Aorta (tissue), 5 donors: ENCODE results near the gene C2orf69. TPM values are rescaled to one million over a fixed set of nuclear protein-coding genes. Genes with fewer than 3 reads are reported as not detected.
"Not testable (repeated sequence)": the region's sequence is repeated elsewhere in the genome, so short reads cannot be mapped to it uniquely, and the experiment has no call there.

ENCODE experiments used
- ATAC-seq: fragments of 200-7000 bp; cut with Tn5 transposase; one replicate; pipeline ENCODE4 v1.9.1; 2022; ENCODE audit warnings: moderate library complexity; ENCODE audit not compliant: low FRiP score
- DNase-seq, 2 donors: peaks; one replicate each; pipeline ENCODE4 v3.0.0-alpha.2; 2020
- H3K27ac ChIP-seq, 2 donors: one replicate each; pipeline ENCODE4 v1.5.1; 2013; ENCODE audit warnings: low read length in 2 of 2, mild to moderate bottlenecking in 2 of 2, moderate library complexity in 2 of 2, control low read depth in 1 of 2, inconsistent platforms in 1 of 2, low read depth in 1 of 2
- H3K27me3 ChIP-seq, 2 donors: one replicate each; pipeline ENCODE4 v1.6.1; 2013; ENCODE audit warnings: control low read depth in 1 of 2, low read length in 1 of 2, mild to moderate bottlenecking in 1 of 2, moderate library complexity in 1 of 2; ENCODE audit not compliant: insufficient read depth in 2 of 2, control insufficient read depth in 1 of 2
- H3K36me3 ChIP-seq, 2 donors: one replicate each; pipeline ENCODE4 v1.6.1; 2013; ENCODE audit warnings: control low read depth in 1 of 2, low read length in 1 of 2, mild to moderate bottlenecking in 1 of 2; ENCODE audit not compliant: insufficient read depth in 2 of 2, control insufficient read depth in 1 of 2
- H3K4me1 ChIP-seq, 2 donors: one replicate each; pipeline ENCODE4 v1.6.1; 2013; ENCODE audit warnings: low read length in 2 of 2, control low read depth in 1 of 2, mild to moderate bottlenecking in 1 of 2, moderate library complexity in 1 of 2; ENCODE audit not compliant: insufficient read depth in 2 of 2, control insufficient read depth in 1 of 2
- H3K4me3 ChIP-seq, 2 donors: one replicate each; pipeline ENCODE4 v1.5.1; 2013; ENCODE audit warnings: low read length in 2 of 2, control low read depth in 1 of 2, mild to moderate bottlenecking in 1 of 2
- H3K9me3 ChIP-seq: one replicate; pipeline ENCODE4 v1.6.1; 2013; ENCODE audit warnings: mild to moderate bottlenecking, low read length; ENCODE audit not compliant: control insufficient read depth
- WGBS, 2 donors: extraction: QIAGEN DNeasy Blood & Tissue Kit; methylation state at CpG; one replicate each; pipeline ENCODE4 v1.1.7; 2013; 5-methylcytosine and 5-hydroxymethylcytosine counted together
- intact Hi-C, 2 donors: fragments of 100-400 bp; cut with DNase I; formaldehyde crosslinking; loops; one replicate each; pipeline versions ENCODE4 v1.14.2 to v1.15.0; 2022
- polyA plus RNA-seq, 2 donors: library from polyadenylated mRNA; stranded (reverse); fragments of 200-250 nt; gene quantifications; one replicate each; pipeline ENCODE4 v1.2.3, GENCODE V29; 2013
- total RNA-seq, 2 donors: library from RNA; stranded (reverse); fragmentation: NEBNext Ultra II Directional; extraction: Animal tissue kit (Norgen Biotek cat#: 25700); gene quantifications; one replicate each; pipeline ENCODE4 v1.2.1, GENCODE V29; 2021
- donor health status: healthy with polysubstance abuse.
- donor health status: Bipolar disorder and iron deficiency.
- donor health status: DM: no; HTN: no; CAD: no.
- donor health status: DM: no; HTN: no; CAD: no.
- donor health status: DM: yes; HTN: yes; CAD: no.

C2orf69 gene
- total and polyA plus RNA-seq, 4 donors: 4.3 to 11.2 (median 9.1) TPM

DNA sequence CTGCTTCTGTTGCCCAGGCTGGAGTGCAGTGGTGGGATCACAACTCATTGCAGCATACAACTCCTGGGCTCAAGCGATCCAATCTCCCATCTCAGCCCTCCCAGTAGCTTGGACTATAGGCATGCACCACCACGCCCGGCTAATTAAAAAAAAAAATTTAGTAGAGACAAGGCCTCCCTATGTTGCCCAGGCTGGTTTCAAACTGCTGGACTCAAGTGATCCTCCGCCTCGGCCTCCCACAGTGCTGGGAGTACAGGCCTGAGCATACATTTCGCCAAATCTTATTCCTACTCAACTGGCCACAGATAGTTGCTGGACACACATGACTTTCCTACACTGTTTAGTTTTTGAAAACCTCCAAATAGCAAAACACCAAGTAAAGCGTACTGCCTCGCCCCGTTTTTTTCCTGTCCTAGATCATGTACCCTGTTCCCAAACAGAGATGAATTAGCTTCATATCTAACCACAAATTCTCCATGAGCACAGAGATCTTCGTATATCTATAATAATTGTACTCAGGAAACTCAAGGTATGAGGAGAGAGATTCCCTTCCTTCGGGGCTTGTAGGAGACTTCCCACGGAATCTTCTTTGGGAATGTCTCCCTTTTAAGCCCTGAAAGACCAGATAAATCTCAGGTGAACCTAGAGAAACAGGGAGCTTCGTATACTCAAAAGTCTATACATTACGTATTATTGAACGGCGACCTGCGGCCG lies 598 bp upstream of the C2orf69 start:
- DNase-seq (no peak), ATAC-seq (no peak)
- Histone ChIP-seq H3K27me3 (no peaks in the 10 kb centered on the region), H3K4me1 (peaks cover 0 to 3% of the 10 kb centered on the region in 2 donors), H3K27ac (no peak overlapping the region), H3K36me3 (no peaks in the 10 kb centered on the region), H3K4me3 (peak overlapping the region in 1 of 2 donors; percentile 49), H3K9me3 (no peaks in the 10 kb centered on the region)
- 39 to 40% methylated on average over 18 of the region's 18 CpGs for WGBS, 2 donors
- intact Hi-C loops: loop anchor here in 1 of 2 donors (5.0 kb wide), 1 partner anchor 47 kb away; the partner anchor contains the start of genes MAIP1 and TYW5

DNA sequence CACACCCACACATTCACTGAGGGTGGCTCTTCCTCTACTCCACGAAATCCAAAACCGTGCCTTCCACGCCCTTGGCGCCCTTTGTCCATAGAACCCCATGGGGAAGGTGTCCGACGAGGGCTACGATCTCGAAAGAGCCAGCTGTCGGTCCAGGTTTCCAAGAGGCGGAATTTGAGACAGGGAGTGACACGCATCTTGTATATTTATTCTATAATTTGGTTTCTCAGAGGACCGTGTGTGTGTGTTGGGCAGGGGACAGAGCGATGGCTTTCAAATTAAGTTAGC lies 726 bp downstream of the C2orf69 start:
- H3K4me1 ChIP-seq: peaks cover 0 to 3% of the 10 kb centered on the region in 2 donors
- peak overlapping the region; percentile 70 to 87 for H3K4me3 ChIP-seq
- H3K27ac ChIP-seq: peak overlapping the region; percentile 62 to 87
- H3K9me3 ChIP-seq: no peaks in the 10 kb centered on the region
- peak; percentile 63 for ATAC-seq
- no peaks in the 10 kb centered on the region for H3K36me3 ChIP-seq
- 0 to 1% methylated on average over 13 of the region's 13 CpGs for WGBS, 2 donors
- no peaks in the 10 kb centered on the region for H3K27me3 ChIP-seq
- no peak for DNase-seq
- intact Hi-C loops: loop anchor here in 1 of 2 donors (5.0 kb wide), 1 partner anchor 45 kb away; the partner anchor contains the start of genes MAIP1 and TYW5

DNA sequence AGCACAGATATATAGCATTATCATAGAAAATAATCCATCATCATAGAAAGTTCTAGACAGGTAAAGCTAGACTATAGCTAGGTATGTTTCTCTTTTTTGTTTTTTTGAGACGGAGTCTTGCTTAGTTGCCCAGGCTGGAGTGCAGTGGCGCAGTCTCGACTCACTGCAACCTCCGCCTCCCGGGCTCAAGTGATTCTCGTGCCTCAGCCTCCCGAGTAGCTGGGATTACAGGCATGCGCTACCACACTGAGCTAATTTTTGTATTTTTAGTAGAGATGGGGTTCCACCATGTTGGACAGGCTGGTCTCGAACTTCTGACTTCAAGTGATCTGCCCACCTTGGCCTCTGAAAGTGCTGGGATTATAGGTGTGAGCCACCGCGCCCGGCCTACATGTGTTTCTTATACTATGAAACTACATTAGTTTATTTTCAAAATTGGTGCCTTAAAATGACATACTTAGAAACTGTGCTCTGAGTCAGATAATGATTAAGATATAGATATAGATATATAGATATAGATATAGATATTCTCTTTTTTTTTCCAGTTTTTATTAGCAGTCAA lies 1.5 kb downstream of the C2orf69 start:
- H3K27ac ChIP-seq, ATAC-seq, H3K36me3 ChIP-seq, H3K27me3 ChIP-seq, DNase-seq, H3K9me3 ChIP-seq, H3K4me1 ChIP-seq: not testable (repeated sequence)
- intact Hi-C loops: loop anchor here in 1 of 2 donors (5.0 kb wide), 1 partner anchor 45 kb away; the partner anchor contains the start of genes MAIP1 and TYW5
- WGBS, 2 donors: 91 to 93% methylated on average over 12 of the region's 12 CpGs
- H3K4me3 ChIP-seq: peak overlapping the region in 1 of 2 donors; percentile 87

- intact Hi-C loops: loop anchor here in 1 of 2 donors (5.0 kb wide), 1 partner anchor 43 kb away; the partner anchor contains the start of genes MAIP1 and TYW5
- 54 to 55% methylated on average over 2 of the region's 2 CpGs for whole genome bisulfite sequencing, 2 donors
- H3K36me3 ChIP-seq: no peaks in the 10 kb centered on the region
- H3K27me3 ChIP-seq: no peaks in the 10 kb centered on the region
- H3K27ac ChIP-seq: no peak overlapping the region
- ATAC-seq (no peak), DNase-seq (no peak)
- H3K4me3 ChIP-seq: no peak overlapping the region
- peaks cover 0 to 3% of the 10 kb centered on the region in 2 donors for H3K4me1 ChIP-seq
- no peaks in the 10 kb centered on the region for H3K9me3 ChIP-seq
Observed at GRCh38 chr2:199914372-199914958, 3.4 kb downstream of the C2orf69 start.

DNA sequence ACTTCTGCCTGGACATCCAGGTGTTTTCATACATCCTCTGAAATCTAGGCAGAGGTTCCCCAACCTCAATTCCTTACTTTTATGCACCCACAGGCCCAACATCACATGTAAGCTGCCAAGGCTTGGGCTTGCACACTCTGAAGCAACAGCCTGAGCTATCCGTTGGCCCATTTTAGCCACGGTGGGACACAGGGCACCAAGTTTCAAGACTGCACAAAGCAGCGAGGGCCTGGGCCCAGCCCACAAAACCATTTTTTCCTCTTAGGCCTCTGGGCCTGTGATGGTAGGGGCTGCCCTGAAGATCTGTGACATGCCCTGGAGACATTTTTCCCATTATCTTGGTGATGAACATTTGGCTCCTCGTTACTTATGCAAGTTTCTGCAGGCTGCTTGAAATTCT lies 5.9 kb downstream of the C2orf69 start:
- DNase-seq: no peak
- Histone ChIP-seq H3K4me3 (no peak overlapping the region), H3K36me3 (no peaks in the 10 kb centered on the region), H3K4me1 (peaks cover 0 to 3% of the 10 kb centered on the region in 2 donors), H3K9me3 (no peaks in the 10 kb centered on the region), H3K27me3 (no peaks in the 10 kb centered on the region), H3K27ac (no peak overlapping the region)
- ATAC-seq: no peak
- WGBS, 2 donors: 83 to 96% methylated on average over 4 of the region's 4 CpGs
- intact Hi-C loops: no loop called here

DNA sequence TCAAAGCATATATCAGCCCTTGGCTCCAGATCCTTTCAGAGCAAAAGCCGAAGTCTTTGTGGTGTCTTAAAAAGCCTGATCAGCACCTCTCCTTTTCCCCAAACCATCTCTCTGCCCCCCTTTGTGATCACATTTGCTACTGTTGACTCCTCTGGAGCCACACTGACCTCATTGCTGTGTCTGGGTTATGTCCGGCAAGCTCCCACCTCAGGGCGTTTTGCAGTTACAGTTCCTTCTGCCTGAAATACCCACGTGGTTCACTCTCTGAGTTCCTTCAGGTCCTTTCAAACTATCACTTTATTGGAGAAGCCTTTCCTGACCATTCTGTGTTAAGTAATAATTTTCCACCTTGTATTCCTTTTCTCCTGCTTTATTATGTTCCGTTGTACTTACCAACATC lies 11.8 kb downstream of the C2orf69 start:
- Histone ChIP-seq H3K4me3 (no peak overlapping the region), H3K27me3 (no peaks in the 10 kb centered on the region), H3K9me3 (no peaks in the 10 kb centered on the region), H3K36me3 (no peaks in the 10 kb centered on the region), H3K4me1 (no peaks in the 10 kb centered on the region), H3K27ac (no peak overlapping the region)
- WGBS, 2 donors: 62 to 69% methylated on average over 5 of the region's 5 CpGs
- ATAC-seq: no peak
- DNase-seq: no peak
- intact Hi-C loops: no loop called here

DNA sequence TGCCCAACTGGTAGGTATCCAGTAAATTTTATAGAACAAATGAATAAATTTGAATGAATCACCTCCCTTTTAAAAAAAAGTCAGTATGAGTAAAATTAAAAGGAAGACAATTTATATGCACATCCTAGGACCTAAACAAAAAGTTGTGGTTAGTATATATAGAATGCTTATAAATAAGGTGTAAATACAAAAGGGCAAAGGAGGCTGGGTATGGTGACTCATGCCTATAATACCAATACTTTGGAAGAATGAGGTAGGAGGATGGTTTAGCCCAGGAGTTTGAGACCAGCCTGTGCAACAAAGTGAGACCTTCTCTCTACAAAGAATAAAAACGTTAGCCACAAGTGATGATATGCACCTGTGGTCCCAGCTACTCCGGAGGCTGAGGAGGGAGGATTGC lies 12.8 kb downstream of the C2orf69 start:
- DNase-seq (no peak), ATAC-seq (no peak)
- H3K36me3 ChIP-seq: no peaks in the 10 kb centered on the region
- H3K4me3 ChIP-seq: no peak overlapping the region
- no peak overlapping the region for H3K27ac ChIP-seq
- H3K9me3 ChIP-seq: no peaks in the 10 kb centered on the region
- H3K4me1 ChIP-seq: no peaks in the 10 kb centered on the region
- 74 to 76% methylated on average over 2 of the region's 2 CpGs for WGBS, 2 donors
- intact Hi-C loops: no loop called here
- no peaks in the 10 kb centered on the region for H3K27me3 ChIP-seq

DNA sequence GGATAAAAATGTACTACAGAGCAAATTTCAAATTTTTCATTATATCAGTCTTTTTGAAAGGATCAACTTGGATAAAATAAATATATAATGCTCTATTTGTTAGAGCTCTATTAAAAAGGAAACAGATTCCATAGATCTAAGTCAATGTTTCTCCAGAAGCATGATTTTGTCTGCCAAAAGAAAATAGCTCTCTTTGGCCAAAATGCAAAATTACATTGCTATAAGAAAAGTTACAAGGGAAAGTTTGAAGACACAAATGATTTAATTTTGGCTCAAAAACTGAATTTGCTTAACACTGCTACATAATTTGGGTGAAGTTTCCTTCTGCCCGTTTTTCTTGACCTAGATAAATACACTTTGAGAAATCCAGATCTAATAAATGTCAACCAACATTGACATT lies 15.7 kb downstream of the C2orf69 start:
- Histone ChIP-seq H3K36me3 (no peaks in the 10 kb centered on the region), H3K27me3 (no peaks in the 10 kb centered on the region), H3K9me3 (no peaks in the 10 kb centered on the region), H3K4me3 (no peak overlapping the region), H3K27ac (no peak overlapping the region), H3K4me1 (no peaks in the 10 kb centered on the region)
- intact Hi-C loops: no loop called here
- no peak for ATAC-seq
- DNase-seq: no peak
- 18 to 20% methylated on average over 1 of the region's 1 CpG for WGBS, 2 donors

- Histone ChIP-seq H3K4me1 (no peaks in the 10 kb centered on the region), H3K4me3 (no peak overlapping the region), H3K27ac (no peak overlapping the region), H3K27me3 (no peaks in the 10 kb centered on the region), H3K9me3 (peaks cover 2% of the 10 kb centered on the region), H3K36me3 (peaks cover 6 to 8% of the 10 kb centered on the region in 2 donors)
- intact Hi-C loops: no loop called here
- no peak for DNase-seq
- ATAC-seq: no peak
- 33 to 36% methylated on average over 2 of the region's 2 CpGs for WGBS, 2 donors
Observed at GRCh38 chr2:199928226-199928625, 17.1 kb downstream of the C2orf69 start.
